ENCODE results near the gene ING3. TPM values are rescaled to one million over a fixed set of nuclear protein-coding genes. Genes with fewer than 3 reads are reported as not detected.

The ING3 gene
- total RNA-seq, 1 donor from 2014 or later = 27.4 TPM

DNA sequence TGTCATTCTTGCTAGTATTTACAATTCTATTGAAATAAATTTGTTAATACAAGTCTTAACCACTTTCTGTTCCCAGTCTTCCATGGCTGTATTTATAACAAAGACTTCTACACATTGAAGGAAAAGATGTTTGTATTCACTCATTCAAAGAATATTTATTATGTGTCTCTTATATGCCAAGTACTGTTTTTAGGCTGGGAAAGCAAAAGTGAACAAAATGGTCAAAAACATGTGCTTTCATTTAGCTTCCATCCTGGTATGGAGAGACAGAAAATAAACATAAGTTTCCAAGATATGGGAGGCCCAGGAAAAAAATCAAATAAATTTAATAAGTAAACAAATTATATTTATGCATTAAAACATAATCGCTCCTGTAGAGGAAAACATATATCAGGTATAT lies 60.8 kb downstream of the ING3 start:
- TF ChIP-seq, protein P1, sequence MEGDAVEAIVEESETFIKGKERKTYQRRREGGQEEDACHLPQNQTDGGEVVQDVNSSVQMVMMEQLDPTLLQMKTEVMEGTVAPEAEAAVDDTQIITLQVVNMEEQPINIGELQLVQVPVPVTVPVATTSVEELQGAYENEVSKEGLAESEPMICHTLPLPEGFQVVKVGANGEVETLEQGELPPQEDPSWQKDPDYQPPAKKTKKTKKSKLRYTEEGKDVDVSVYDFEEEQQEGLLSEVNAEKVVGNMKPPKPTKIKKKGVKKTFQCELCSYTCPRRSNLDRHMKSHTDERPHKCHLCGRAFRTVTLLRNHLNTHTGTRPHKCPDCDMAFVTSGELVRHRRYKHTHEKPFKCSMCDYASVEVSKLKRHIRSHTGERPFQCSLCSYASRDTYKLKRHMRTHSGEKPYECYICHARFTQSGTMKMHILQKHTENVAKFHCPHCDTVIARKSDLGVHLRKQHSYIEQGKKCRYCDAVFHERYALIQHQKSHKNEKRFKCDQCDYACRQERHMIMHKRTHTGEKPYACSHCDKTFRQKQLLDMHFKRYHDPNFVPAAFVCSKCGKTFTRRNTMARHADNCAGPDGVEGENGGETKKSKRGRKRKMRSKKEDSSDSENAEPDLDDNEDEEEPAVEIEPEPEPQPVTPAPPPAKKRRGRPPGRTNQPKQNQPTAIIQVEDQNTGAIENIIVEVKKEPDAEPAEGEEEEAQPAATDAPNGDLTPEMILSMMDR (IDR thresholded peaks at IDR 0.05; ENCODE audit: unreplicated experiment) = no peak
- Mint-ChIP-seq H3K4me3 (ENCODE audit: low read depth) (no peak overlapping the region), H3K4me1 (ENCODE audit: low read depth) (peaks cover 6% of the 10 kb centered on the region), H3K27ac (no peak overlapping the region), H3K27me3 (no peaks in the 10 kb centered on the region), H3K36me3 (ENCODE audit: insufficient read depth) (no peaks in the 10 kb centered on the region), H3K9me3 (ENCODE audit: low read depth) (no peaks in the 10 kb centered on the region)
- no peak for DNase-seq (ENCODE audit: low spot score, unreplicated experiment)

DNA sequence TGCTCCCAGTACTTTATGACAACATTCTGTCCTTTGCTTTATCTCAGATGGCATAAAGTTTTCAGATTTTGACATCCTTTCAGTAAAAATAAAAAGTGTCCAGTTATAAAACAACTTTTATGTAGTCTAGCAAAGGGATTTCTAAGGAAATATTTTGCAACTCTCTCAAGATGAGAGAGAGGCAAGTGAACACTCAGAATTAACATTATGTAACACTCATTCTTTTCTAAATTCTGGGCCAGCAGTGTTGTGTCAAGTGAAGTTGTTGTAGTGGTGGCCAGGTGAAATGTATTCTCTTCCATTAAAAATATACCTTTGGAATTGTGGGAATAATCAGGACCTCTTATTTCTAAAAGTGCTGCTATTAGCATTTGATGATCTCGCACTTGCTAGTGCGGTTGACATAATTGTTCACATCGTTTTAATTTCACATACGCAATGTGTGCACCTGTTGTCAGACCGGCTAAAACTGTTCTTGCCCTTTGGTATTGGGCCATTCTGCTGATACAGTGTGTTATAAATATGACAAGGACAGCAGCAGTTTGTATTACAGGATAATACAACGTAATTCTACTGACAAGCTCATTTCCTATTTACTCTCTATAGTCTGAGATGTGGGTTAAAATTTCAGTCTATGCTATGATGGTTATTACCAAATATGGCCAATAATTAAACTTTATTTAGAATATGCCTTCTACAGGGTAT lies 61.7 kb downstream of the ING3 start:
- Mint-ChIP-seq H3K9me3 (ENCODE audit: low read depth) (no peaks in the 10 kb centered on the region), H3K4me3 (ENCODE audit: low read depth) (no peak overlapping the region), H3K27ac (no peak overlapping the region), H3K4me1 (ENCODE audit: low read depth) (peaks cover 6% of the 10 kb centered on the region), H3K36me3 (ENCODE audit: insufficient read depth) (no peaks in the 10 kb centered on the region), H3K27me3 (no peaks in the 10 kb centered on the region)
- TF ChIP-seq, protein P1 (IDR thresholded peaks at IDR 0.05; ENCODE audit: unreplicated experiment) = no peak
- DNase-seq (ENCODE audit: low spot score, unreplicated experiment) = no peak

DNA sequence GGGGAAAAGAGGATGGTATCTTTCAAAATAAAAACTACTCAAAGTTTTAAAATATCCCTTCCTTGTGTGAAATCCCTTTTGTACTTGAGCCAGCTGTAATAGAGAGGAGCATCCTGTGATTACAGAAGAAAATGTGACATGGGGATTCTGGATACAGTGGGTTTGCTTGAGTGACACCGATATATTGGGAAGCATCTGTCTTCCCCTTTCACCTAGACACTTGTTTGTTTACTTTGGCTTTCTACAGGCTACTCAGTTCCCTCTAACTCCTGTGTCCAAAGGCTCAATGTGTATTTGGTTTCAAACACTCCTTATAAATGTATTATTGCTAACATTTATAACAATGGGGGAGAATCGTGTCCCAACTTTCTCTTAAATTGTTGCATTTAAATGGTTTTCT lies 62.3 kb downstream of the ING3 start:
- TF ChIP-seq, protein P1 (IDR thresholded peaks at IDR 0.05; ENCODE audit: unreplicated experiment) = no peak
- Mint-ChIP-seq H3K9me3 (ENCODE audit: low read depth) (no peaks in the 10 kb centered on the region), H3K27me3 (no peaks in the 10 kb centered on the region), H3K4me3 (ENCODE audit: low read depth) (no peak overlapping the region), H3K36me3 (ENCODE audit: insufficient read depth) (no peaks in the 10 kb centered on the region), H3K4me1 (ENCODE audit: low read depth) (peaks cover 3% of the 10 kb centered on the region), H3K27ac (no peak overlapping the region)
- no peak for DNase-seq (ENCODE audit: low spot score, unreplicated experiment)

DNA sequence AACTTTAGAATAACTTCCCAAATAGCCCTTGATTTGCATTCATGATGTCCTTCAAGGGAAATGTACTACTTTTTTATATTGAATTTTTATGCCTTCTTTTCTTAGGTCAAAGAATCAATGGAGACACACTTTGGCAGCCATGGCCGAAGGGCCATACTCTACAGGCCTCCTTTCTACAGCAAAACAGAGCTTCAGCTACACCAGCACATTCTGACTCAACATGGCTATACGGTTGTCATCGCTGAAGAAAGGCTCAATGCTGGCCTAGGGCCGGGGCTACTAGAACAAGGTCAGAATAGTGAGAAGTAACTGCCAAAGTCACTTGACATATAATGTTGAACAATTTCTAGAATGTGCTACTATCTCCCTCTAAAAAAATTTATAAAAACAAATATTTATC lies 65.0 kb downstream of the ING3 start:
- no peaks in the 10 kb centered on the region for H3K36me3 Mint-ChIP-seq (ENCODE audit: insufficient read depth)
- no peaks in the 10 kb centered on the region for H3K9me3 Mint-ChIP-seq (ENCODE audit: low read depth)
- H3K27me3 Mint-ChIP-seq = no peaks in the 10 kb centered on the region
- TF ChIP-seq, protein P1 (IDR thresholded peaks at IDR 0.05; ENCODE audit: unreplicated experiment) = no peak
- H3K4me1 Mint-ChIP-seq (ENCODE audit: low read depth) = peaks cover 3% of the 10 kb centered on the region
- H3K4me3 Mint-ChIP-seq (ENCODE audit: low read depth) = no peak overlapping the region
- H3K27ac Mint-ChIP-seq = no peak overlapping the region
- no peak for DNase-seq (ENCODE audit: low spot score, unreplicated experiment)

DNA sequence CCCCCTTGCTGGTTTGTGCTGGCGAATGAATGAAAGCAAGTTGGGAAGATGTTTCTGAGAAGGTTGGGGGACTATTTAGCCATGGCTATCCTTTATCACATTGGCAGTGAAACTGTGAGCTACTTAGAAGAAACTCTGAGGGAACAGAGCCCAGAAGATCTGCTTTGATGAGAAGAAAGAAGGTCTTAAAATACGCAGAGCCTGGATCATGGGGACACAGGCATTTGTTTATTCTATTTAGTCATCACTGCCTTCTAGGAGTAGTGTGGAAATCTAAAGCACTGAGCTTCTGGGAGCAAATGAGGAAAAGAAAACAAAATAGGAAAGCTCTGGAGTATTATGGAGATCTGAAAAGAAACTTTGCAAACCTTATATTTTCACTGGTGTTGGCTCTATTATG lies 66.4 kb downstream of the ING3 start:
- TF ChIP-seq, protein P1 (IDR thresholded peaks at IDR 0.05; ENCODE audit: unreplicated experiment) = no peak
- Mint-ChIP-seq H3K9me3 (ENCODE audit: low read depth) (no peaks in the 10 kb centered on the region), H3K27me3 (no peaks in the 10 kb centered on the region), H3K36me3 (ENCODE audit: insufficient read depth) (no peaks in the 10 kb centered on the region), H3K27ac (no peak overlapping the region), H3K4me1 (ENCODE audit: low read depth) (peaks cover 4% of the 10 kb centered on the region), H3K4me3 (ENCODE audit: low read depth) (no peak overlapping the region)
- DNase-seq (ENCODE audit: low spot score, unreplicated experiment) = no peak

Data from progenitor cell of endocrine pancreas (in vitro differentiated cells).